GM20431 (cell line): ENCODE data around the gene CDRT15L2.
"Not testable (repeated sequence)": the region's sequence is repeated elsewhere in the genome, so short reads cannot be mapped to it uniquely, and the experiment has no call there.

Source experiments
- in situ Hi-C: fragments of 300-500 bp; cut with MseI, MboI; formaldehyde crosslinking; loops from one replicate; pipeline ENCODE4 v1.15.0; 2020; ENCODE audit warnings: low sequenced_read_pairs; ENCODE audit not compliant: unreplicated experiment

Gene CDRT15L2

GRCh38 chr17:20579424-20579823 is at the start of gene CDRT15L2:
Gene CDRT15L2 (plus strand): TSS chr17:20579724. CDS start chr17:20579744, 20 bp downstream.
- in situ Hi-C loops, result not testable (repeated sequence)

DNA sequence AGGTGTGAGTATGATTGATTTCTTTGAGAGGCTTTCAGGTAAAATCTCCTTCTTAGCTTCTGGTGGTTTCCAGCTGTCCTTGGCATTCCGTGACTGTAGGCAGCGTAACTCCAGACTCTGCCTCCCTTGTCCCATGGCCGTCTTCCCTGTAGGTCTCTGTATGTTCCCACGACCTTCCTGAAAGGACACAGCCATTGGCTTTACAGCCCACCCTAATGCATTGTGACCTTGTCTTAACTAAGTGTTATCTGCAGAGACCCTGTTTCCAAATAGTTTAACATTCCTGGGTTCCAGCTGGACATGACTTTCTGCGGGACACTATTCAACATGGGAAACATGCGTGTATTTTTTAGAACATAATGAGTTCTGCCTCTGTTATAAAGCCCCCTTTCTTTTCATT is 49.4 kb upstream of the CDRT15L2 start:
- in situ Hi-C loops, result not testable (repeated sequence)

GRCh38 chr17:20532544-20533090 is 46.9 kb upstream of the CDRT15L2 start:
- in situ Hi-C loops, result not testable (repeated sequence)

DNA sequence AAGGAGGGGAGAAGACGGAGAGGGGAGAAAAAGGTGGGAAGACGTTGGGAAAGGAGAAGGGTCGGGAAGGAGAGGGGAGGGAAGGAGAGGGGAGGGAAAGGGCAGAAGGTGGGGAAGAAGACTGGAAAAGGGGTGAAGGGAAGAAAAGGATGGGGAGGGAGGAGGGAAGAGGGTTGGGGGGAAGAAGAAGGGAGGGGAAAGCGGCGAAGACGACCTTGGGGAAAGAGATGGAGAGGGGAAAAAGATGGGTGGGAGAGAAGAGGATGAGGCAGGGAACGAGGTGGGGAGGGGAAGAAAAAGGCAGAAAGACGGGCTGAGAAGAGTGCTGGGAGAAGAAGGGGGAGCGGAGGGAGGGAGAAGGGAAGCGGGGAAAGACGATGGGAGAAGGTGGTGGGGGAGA is 46.3 kb upstream of the CDRT15L2 start:
- in situ Hi-C loops, result not testable (repeated sequence)

- in situ Hi-C loops, result not testable (repeated sequence)
Measured at GRCh38 chr17:20534711-20535550, 44.6 kb upstream of the CDRT15L2 start.

DNA sequence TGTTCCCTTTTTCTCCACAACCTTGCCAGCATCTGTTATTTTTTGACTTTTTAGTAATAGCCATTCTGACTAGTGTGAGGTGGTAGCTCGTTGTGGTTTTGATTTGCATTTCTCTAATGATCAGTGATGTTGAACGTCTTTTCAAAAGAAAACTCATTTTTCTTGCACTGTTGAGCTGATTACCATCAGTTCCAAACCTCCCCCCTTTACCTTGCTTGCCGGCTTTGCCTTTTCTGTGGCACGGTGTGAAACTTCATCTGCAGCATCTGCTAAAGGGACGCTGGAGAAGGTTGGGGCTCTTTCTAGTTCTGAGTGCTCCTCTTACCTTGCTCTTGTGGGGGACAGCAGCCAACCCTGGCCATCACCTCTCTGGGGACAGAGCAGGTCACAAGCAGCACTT is 39.1 kb upstream of the CDRT15L2 start:
- in situ Hi-C loops, result not testable (repeated sequence)

DNA sequence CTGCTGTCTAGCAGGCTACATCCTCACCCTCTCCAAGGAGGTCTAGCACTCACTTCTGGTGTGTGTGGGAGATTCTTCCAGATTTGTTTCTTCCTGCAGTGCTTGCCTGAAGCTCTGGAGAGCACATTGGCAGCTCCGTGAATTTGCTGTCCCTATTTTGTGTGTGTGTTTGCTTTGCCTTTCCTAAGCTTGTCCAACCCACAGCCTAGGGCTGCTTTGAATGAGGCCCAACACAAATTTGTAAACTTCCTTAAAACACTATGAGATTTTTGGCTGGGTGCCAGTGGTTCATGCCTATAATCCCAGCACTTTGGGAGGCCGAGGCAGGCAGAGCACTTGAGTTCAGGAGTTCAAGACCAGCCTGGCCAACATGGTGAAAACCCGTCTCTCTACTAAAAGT is 38.7 kb upstream of the CDRT15L2 start:
- in situ Hi-C loops, result not testable (repeated sequence)

DNA sequence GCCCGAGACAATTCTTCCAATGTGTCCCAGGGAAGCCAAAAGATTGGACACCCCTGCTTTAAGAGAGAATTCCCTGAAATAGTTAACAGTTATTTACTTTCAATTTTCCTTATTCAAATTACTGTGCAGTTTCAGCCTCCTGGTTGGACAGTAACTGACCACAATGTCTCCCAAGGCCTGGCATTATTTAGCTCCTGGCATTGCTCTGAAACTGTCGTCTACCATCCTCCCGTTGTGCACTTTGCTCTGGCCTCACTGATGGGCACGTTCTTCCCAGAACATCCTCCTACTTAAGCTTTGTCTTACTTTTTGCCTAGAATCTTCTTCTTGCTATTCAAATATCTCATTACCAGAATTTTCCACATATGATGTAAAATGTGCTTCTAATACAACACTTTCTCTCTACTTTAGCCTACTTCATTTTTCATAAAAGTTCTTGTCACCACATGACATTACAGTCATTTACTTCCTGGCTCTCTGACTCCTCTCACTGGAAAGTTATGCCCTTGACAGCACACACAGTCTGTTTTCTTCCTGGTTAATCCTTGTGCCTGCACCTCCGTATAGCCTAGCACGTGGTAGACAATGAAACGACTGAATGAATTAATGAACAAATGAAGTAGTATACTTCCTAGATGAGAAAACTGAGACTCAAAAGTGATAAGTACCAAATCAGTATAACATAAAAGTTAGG is 37.5 kb upstream of the CDRT15L2 start:
- in situ Hi-C loops, result not testable (repeated sequence)

DNA sequence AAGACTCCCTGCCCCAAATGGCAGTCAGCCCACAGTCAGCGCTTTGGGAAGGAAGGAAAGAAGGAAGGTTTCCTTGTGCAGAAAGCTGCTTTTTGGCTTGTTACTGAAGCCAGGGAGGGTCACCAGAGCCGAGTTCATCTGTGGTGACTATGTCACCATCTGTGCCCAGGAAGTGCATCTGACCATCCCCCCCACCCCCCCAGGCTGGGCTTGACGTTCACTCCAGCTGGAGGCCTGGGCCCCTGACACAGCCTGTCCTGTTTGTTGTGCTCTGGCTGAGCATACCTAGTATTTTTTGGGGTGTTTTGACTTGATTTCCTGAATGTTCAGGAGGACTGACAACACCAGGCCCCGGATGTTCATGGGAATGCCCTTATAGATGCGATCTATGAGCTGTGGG is 31.6 kb upstream of the CDRT15L2 start:
- in situ Hi-C loops, result not testable (repeated sequence)

DNA sequence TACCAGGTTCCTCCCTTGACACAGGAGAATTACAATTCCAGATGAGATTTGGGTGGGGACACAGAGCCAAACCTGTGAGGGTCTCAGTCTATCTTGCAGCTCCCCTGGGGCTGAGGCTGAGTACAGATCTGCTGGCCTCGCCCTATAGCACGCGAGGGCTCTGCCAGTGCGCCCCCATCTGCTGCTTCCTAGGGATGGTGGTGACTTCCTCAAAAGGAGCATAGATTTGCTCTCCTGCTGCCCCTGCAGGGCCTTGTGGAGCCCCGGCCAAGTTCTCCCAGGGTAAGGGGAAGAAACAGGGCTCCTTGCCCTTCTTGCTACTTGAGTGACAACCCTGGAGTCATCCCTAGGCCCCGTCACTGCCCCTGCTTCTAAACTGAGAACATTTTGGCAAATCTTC is 26.6 kb upstream of the CDRT15L2 start:
- in situ Hi-C loops, result not testable (repeated sequence)

- in situ Hi-C loops, result not testable (repeated sequence)
Measured at GRCh38 chr17:20554728-20555127, 24.8 kb upstream of the CDRT15L2 start.

- in situ Hi-C loops, result not testable (repeated sequence)
Measured at GRCh38 chr17:20555135-20556010, 24.2 kb upstream of the CDRT15L2 start.

DNA sequence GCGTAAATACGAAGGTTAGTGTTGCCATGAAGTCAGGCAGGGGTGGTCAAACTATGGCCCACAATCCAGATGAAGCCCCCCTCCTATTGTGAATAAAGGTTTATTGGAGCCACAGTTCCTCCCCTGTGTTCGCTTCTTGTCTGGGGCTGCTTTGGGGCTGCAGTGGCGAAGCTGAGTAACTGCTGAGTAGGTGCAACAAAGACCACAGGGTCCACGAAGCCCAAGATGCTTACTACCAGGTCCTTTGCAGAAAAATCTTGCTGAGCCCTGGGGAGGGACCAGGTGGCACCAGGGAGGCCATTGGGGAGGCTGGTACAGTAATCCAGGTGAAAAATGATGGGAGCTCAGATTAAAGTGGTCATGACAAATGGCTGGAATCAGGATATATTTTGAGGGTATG is 21.4 kb upstream of the CDRT15L2 start:
- in situ Hi-C loops, result not testable (repeated sequence)

GRCh38 chr17:20559018-20559417 is 20.5 kb upstream of the CDRT15L2 start:
- in situ Hi-C loops, result not testable (repeated sequence)

DNA sequence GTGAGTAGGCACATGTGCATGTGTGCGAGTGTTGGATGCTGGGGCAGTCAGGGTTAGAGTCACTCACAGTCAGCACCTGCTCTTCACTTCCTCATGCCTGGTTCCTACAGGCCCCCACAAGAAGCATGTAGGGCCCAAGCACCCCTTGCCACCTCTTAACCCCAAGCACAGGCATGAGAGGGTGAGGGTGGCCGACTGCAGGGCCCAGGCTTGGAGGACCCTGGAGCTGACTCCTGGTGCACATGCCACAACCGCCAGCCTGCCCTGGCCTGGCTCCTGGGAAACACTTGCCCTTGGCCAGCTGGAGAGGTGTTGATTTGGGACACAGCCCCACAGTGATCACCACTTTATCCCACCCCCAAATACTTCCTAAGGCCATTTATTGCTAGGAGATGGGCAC is 16.9 kb upstream of the CDRT15L2 start:
- in situ Hi-C loops, result no loop called here

- in situ Hi-C loops, result not testable (repeated sequence)
Measured at GRCh38 chr17:20565245-20565644, 14.3 kb upstream of the CDRT15L2 start.

GRCh38 chr17:20565711-20566110 is 13.8 kb upstream of the CDRT15L2 start:
- in situ Hi-C loops, result no loop called here

- in situ Hi-C loops, result not testable (repeated sequence)
Measured at GRCh38 chr17:20566736-20567135, 12.8 kb upstream of the CDRT15L2 start.

DNA sequence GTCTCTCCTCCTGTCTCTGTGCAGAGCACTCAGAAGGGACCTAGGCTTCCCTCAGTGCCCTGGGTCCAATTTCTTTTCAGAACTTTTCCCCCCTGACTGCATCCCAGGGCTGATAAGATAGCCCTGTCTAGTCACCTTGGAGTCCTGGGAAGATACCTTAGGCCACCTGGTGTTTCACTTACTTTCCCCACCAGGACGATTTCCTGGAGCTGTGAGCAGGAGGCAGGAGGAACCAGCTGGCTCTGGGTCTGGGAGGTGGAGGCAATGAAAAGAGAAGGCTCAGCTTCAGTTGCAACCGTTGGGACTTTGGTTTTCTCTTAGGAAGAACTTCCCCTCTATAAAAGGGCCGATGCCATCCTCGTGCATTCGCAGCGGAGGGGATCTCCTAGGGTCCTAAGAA is 12.1 kb upstream of the CDRT15L2 start:
- in situ Hi-C loops, result not testable (repeated sequence)

DNA sequence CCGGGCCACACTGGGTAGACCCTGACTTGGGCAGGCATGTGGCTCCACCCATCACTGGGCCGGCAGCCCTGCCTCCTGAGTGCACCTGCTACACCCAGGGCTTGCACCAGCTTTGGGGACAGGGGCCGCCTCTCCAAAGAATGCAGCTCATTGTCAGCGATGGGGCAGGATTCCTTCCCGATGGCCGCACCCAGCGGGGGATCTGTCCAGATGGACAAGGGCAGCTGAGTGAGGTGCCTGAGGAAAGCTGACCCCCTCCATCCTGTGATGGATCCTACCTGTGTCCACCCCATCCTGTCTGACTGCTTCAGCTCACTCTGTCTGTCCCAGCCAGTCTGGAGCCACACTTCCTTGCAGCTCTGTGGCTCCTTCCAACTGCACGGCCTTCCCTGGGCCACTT is 10.9 kb upstream of the CDRT15L2 start:
- in situ Hi-C loops, result not testable (repeated sequence)
